DOHH2 (cell line): ENCODE measurements around the gene ACTR5.

Experiments
- CTCF ChIP-seq: fragments of 200-600 bp; sonication (generic); IDR thresholded peaks from one replicate; pipeline ENCODE4 v1.5.1; 2014; ENCODE audit warnings: antibody characterized with exemption, mild to moderate bottlenecking, low read depth, low read length; ENCODE audit not compliant: poor library complexity, severe bottlenecking
- EZH2phosphoT487 ChIP-seq: fragments of 200-600 bp; sonication (generic); IDR thresholded peaks from 2 replicates; pipeline ENCODE4 v1.6.1; 2017; ENCODE audit warnings: borderline replicate concordance, mild to moderate bottlenecking, antibody characterized with exemption, low read length, moderate library complexity, mixed read lengths

GRCh38 chr20:38754924-38755323 is 6.7 kb downstream of the ACTR5 start:
- TF ChIP-seq CTCF (no peak), EZH2phosphoT487 (no peak)
